GM21717 (cell line): ENCODE data around the gene MB21D2.
A peak's percentile ranks its signal among the peaks of the same experiment; 100 is the strongest.

Experiments used
- ATAC-seq: cut with Tn5 transposase; IDR thresholded peaks from one replicate; pipeline ENCODE4 v1.9.1; 2021; ENCODE audit warnings: mild to moderate bottlenecking, moderate library complexity; ENCODE audit not compliant: unreplicated experiment

MB21D2 gene

DNA sequence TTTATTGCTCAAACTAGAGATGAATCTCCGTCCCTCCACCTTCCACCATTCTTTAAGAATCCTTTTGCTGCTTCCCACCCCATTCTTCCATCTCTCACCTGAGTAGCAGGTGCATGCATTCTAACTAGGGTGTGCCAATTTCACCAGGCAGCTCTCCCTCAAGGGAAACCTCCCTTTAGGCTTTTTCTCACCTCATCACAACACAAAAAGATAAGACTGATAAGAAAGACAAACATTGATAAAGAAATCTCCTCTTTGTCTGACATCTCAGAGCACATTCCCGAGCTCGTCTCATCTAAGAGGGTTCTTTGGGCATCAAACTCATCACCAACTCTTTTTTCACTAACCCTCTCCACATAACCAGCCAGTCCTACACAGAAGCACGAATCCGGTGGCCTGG, 23.0 kb downstream of the MB21D2 start:
- ATAC-seq, result no peak

- ATAC-seq, result peak; percentile 92
Observed at GRCh38 chr3:192892981-192893700, 24.5 kb downstream of the MB21D2 start.

GRCh38 chr3:192890347-192891335, 27.0 kb downstream of the MB21D2 start:
- ATAC-seq, result no peak

DNA sequence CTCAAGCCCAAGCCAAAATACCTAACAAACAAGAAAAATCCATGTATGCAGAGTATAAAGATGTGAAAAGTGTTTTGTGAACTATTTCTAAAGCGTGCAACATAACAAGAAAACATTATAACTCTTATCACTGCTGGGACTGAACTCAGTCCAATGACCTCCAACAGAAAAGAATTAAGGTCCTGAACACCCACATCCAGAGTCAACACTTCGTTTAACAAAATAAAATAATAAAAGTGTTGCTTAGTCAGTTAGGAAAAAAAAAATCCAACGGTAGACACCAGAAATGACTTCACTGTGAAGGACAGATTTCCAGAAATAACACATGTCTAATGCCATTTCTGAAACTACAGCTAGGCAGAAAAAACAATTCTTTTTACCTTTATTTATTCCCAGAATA, 28.0 kb downstream of the MB21D2 start:
- no peak for ATAC-seq

- ATAC-seq, result no peak
Observed at GRCh38 chr3:192888190-192888589, 29.5 kb downstream of the MB21D2 start.

DNA sequence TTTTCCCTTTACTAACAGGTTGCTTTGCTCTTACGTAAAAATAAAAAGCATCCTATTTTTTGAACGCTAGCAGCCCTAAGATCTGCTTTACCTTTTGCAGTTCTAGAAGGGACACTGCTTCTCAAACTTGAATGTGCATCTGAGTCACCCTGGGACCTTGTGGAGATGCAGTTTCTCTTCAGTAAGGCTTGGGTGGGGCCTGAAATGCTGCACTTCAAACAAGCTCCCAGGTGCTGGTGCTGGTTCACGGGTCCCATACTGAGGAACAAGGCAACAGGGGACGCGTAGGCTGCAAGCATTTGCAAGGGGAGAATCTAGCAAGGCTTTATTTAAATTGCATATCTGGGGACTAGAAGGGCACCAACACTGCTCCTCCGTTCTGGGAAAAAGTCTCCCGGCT, 30.0 kb downstream of the MB21D2 start:
- no peak for ATAC-seq

DNA sequence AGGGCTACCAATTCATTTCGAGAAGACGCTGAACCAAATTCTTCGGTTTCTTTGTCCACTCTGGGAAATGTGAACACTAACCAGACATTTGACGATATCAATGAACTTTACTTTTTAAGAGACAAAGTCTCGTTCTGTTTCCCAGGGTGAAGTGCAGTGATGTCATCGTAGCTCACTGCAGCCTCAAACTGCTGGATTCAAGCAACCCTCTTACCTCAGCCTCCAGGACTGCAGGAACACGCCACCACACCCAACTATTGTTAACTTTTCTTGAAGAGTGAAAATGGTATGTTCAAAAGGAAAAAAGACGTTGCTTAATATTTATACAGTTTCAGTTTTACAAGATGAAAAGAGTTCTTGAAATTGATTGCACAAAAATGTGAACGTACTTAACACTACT, 30.6 kb downstream of the MB21D2 start:
- ATAC-seq, result no peak

DNA sequence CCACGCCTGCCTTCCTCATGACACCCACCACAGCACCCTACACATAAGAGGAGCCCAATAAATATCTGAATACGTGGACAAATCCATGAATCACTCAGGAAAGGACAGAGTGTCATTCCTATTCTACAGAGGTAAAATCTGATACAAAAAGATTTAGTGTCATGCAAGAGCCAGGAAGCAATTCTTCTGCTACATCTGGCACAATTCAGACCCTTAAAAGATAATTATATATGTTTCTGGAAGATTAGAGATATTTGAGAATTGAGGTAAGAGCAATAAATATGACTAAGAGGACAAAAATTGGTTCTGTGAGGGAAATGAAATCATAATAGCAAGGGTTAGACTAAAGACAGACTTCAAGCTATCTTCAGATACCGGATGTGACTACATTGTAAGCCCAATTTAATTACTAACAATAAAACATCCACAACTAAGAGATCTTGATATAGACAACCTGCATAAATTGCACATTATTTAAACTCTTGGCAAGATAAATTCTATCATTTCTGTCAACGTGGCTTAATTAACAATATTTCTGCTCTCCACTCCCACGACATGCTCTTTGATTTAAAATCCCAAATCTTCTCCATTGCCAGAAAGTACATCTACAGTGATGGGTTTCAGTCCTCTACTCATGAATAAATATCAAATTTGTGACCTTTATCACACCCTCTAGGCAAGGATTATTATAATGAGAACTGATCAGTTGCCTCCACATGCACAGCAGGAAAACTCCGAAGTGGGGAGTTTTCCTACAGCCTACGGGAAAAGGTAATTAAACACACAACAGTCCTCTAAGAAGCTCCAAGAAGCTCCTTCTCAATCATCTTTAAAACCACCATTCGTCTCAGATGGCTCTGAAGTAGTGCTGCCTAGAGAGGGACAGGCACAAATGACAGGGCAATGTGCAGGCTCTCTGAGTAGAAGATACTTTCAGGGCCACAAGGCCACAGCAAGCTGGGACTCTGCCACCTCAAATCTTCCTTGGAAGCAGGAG, 32.6 kb downstream of the MB21D2 start:
- ATAC-seq, result no peak

DNA sequence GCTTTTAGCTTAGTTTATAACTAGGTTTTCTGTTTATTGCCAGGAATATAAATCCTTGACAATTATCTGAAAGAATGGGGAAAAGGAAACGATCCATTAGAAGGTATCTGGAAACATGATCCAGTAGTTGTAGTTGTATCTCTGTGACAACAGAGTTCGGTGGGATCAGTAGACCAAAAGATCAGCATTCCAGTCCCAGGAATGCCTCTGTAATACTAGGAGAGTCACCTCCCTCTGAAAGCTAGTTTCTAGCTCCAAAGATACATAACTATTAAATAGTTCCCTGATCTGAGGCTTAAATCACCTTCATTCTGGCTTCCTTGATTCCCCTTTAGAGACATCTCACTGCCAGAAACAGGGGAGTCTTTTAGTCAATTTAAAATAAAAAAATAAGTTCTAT, 34.1 kb downstream of the MB21D2 start:
- ATAC-seq, result no peak

GRCh38 chr3:192881159-192881786, 36.4 kb downstream of the MB21D2 start:
- no peak for ATAC-seq

GRCh38 chr3:192880313-192880712, 37.3 kb downstream of the MB21D2 start:
- no peak for ATAC-seq

GRCh38 chr3:192879346-192880031, 38.2 kb downstream of the MB21D2 start:
- ATAC-seq, result no peak

GRCh38 chr3:192875971-192876565, 41.6 kb downstream of the MB21D2 start:
- no peak for ATAC-seq

- ATAC-seq, result no peak
Observed at GRCh38 chr3:192870822-192871221, 46.8 kb downstream of the MB21D2 start.

- ATAC-seq, result no peak
Observed at GRCh38 chr3:192869131-192870031, 48.3 kb downstream of the MB21D2 start.

GRCh38 chr3:192867645-192868044, 50.0 kb downstream of the MB21D2 start:
- no peak for ATAC-seq

DNA sequence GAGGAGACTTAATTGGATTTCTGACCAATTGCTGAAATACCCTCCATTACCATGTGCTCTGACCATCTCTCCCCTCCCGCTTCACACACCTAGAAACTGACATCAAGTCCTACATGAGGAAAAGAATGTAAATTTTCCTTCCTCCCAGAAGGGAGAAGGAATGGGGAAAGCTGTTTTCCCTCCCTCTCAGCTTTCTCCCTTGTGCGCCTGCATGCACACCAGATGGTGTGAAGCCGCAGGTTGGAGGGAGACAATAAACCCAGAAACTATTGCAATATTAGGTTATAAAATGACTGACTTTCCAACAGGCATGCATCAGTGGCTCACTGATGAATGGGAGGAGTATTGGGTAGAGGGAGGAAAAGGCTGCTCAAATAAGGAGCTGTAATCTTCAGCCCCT, 50.9 kb downstream of the MB21D2 start:
- ATAC-seq, result no peak

DNA sequence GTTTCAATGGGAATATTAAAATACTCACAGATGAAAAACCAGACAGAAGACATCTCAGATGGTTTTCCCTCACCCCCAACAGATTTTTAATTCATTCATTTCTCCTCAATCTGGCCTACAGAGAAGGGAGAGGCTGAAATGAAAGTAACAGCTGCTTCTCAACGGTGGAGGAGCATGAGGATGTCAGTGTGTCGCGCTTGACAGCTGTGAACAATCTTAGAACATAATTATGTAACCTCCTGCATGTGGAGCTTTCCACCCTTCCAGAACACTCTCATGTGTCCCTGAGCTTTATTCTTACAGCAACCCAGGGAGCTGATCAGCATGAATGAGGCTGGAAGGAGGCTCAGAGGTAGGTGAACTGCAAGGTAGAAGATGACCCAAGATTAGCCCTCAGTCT, 52.7 kb downstream of the MB21D2 start:
- peak; percentile 74 for ATAC-seq
